DOHH2 (cell line): ENCODE data around the gene RPS13.
"Not testable (repeated sequence)": the region's sequence is repeated elsewhere in the genome, so short reads cannot be mapped to it uniquely, and the experiment has no call there.

Experiments
- H3F3A ChIP-seq: fragments of 200-600 bp; sonication (generic), shearing (Covaris generic); 2 replicates; pipeline ENCODE4 v1.6.0; 2016; ENCODE audit warnings: antibody characterized with exemption, mild to moderate bottlenecking; ENCODE audit not compliant: control insufficient read depth, insufficient read depth
- H3K27ac ChIP-seq: fragments of 200-600 bp; sonication (generic); 2 replicates; pipeline ENCODE4 v1.5.1; 2014; ENCODE audit warnings: low read depth, mild to moderate bottlenecking, low read length, moderate library complexity
- H3K27me3 ChIP-seq: fragments of 200-600 bp; sonication (generic); 2 replicates; pipeline ENCODE4 v1.6.1; 2014; ENCODE audit warnings: mild to moderate bottlenecking, low read length, mixed read lengths; ENCODE audit not compliant: control insufficient read depth
- H3K36me3 ChIP-seq: fragments of 200-600 bp; sonication (generic); 2 replicates; pipeline ENCODE4 v1.6.1; 2014; ENCODE audit warnings: mild to moderate bottlenecking, low read length, moderate library complexity, mixed read lengths; ENCODE audit not compliant: control insufficient read depth
- H3K4me1 ChIP-seq: fragments of 200-600 bp; sonication (generic); 2 replicates; pipeline ENCODE4 v1.6.1; 2014; ENCODE audit warnings: mild to moderate bottlenecking, low read length, mixed read lengths; ENCODE audit not compliant: control insufficient read depth
- H3K4me2 ChIP-seq: fragments of 200-600 bp; sonication (generic); 2 replicates; pipeline ENCODE4 v1.6.0; 2014; ENCODE audit warnings: mild to moderate bottlenecking, low read length, moderate library complexity
- H3K4me3 ChIP-seq: fragments of 200-600 bp; sonication (generic); 2 replicates; pipeline ENCODE4 v1.5.1; 2014; ENCODE audit warnings: mild to moderate bottlenecking, low read length, mixed read lengths
- H3K79me2 ChIP-seq: fragments of 200-600 bp; sonication (generic); 2 replicates; pipeline ENCODE4 v1.6.1; 2014; ENCODE audit warnings: mild to moderate bottlenecking, low read length, mixed read lengths; ENCODE audit not compliant: control insufficient read depth
- H3K9me2 ChIP-seq: fragments of 200-600 bp; sonication (generic); replicated peaks from 2 replicates; pipeline ENCODE4 v1.6.1; 2014; ENCODE audit warnings: mild to moderate bottlenecking, low read length, mixed read lengths; ENCODE audit not compliant: control insufficient read depth
- H3K9me3 ChIP-seq: fragments of 200-600 bp; sonication (generic); 2 replicates; pipeline ENCODE4 v1.6.1; 2014; ENCODE audit warnings: antibody characterized with exemption, low read length, mixed read lengths; ENCODE audit not compliant: control insufficient read depth, insufficient read depth
- H4K20me1 ChIP-seq: fragments of 200-600 bp; sonication (generic); 2 replicates; pipeline ENCODE4 v1.6.0; 2014; ENCODE audit warnings: low read depth, mild to moderate bottlenecking, antibody characterized with exemption, low read length, moderate library complexity; ENCODE audit not compliant: control insufficient read depth, insufficient read depth
- EZH2phosphoT487 ChIP-seq: fragments of 200-600 bp; sonication (generic); IDR thresholded peaks from 2 replicates; pipeline ENCODE4 v1.6.1; 2017; ENCODE audit warnings: borderline replicate concordance, mild to moderate bottlenecking, antibody characterized with exemption, low read length, moderate library complexity, mixed read lengths
- TF ChIP-seq, protein P1 (sequence below): fragments of 200-600 bp; sonication (generic); IDR thresholded peaks from one replicate; pipeline ENCODE4 v1.5.1; 2014; ENCODE audit warnings: antibody characterized with exemption, mild to moderate bottlenecking, low read depth, low read length; ENCODE audit not compliant: poor library complexity, severe bottlenecking

RPS13 gene

DNA sequence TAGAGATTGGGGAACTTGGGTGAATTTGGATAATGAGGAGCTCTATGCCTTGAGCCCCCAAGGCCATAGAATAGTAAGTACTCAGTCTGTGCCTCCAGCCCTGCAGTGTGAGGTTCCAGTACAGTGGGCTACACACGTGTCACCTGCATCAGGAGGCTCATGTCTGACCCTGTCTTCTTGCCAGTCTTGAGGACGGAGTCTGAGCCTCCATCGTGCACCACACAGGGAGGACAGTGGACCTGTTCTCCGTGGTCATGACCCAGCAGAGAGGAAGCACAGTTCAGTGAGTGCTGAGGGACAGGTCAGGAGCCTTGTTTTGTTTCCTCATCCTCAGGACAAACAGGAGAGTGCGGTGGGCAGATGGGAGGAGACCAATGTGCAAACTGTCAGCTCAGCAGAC is 30.8 kb downstream of the RPS13 start:
- Histone ChIP-seq H3K36me3 (no peaks in the 10 kb centered on the region), H3K27ac (no peak overlapping the region), H3F3A (no peaks in the 10 kb centered on the region), H3K9me2 (no peaks in the 10 kb centered on the region), H3K27me3 (no peaks in the 10 kb centered on the region), H4K20me1 (no peaks in the 10 kb centered on the region), H3K9me3 (no peaks in the 10 kb centered on the region), H3K4me3 (no peak overlapping the region), H3K79me2 (no peaks in the 10 kb centered on the region), H3K4me1 (no peaks in the 10 kb centered on the region), H3K4me2 (no peak overlapping the region)
- TF ChIP-seq EZH2phosphoT487, result no peak
- TF ChIP-seq, protein P1, sequence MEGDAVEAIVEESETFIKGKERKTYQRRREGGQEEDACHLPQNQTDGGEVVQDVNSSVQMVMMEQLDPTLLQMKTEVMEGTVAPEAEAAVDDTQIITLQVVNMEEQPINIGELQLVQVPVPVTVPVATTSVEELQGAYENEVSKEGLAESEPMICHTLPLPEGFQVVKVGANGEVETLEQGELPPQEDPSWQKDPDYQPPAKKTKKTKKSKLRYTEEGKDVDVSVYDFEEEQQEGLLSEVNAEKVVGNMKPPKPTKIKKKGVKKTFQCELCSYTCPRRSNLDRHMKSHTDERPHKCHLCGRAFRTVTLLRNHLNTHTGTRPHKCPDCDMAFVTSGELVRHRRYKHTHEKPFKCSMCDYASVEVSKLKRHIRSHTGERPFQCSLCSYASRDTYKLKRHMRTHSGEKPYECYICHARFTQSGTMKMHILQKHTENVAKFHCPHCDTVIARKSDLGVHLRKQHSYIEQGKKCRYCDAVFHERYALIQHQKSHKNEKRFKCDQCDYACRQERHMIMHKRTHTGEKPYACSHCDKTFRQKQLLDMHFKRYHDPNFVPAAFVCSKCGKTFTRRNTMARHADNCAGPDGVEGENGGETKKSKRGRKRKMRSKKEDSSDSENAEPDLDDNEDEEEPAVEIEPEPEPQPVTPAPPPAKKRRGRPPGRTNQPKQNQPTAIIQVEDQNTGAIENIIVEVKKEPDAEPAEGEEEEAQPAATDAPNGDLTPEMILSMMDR, result no peak

DNA sequence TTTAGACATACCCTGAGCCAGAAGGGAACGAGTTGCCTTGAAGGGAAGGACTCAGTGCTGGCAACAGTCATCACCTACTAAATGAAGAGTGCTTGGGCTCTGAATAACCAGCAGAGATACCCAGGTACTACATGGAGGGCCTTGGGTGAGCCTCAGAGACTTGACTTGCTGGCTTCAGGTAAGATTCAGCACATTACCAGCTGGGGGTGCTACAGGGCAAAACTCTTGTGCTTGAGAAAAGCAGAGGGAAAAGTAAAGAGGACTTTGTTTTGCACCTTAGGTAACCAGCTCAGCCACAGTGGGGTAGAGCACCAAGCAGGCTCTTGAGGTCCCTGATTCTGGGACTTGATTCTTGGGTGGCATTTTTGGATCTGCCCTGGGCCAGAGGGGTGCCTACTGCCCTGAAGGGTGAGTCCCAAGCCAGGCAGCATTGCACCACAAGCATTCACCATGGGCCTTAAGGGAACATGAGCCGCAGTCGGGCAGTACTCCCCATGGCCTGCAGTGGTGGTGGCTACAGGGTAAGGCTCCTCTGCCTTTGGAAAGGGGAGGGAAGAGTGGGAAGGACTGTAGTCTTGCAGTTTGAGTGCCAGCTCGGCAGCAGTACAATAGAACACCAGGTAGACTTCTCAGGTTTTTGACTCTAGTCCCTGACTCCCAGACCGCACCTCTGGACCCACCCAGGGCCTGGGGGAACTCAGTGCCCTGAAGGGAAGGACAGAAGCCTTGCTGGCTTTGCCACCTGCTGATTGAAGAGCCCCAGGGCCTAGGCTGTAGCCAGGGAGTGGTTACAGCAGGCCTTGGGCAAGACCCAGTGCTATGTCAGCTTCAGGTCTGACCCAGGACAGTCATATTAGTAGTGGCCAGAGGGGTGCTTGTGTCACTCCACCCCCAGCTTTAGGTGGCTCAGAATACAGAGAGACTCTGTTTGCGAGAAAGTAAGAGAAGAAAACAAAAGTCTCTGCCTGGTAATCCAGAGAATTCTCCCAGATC is 40.5 kb downstream of the RPS13 start:
- Histone ChIP-seq H3K9me2 (no peaks in the 10 kb centered on the region), H3F3A (no peaks in the 10 kb centered on the region), H4K20me1 (no peaks in the 10 kb centered on the region), H3K4me1 (no peaks in the 10 kb centered on the region), H3K79me2 (no peaks in the 10 kb centered on the region), H3K9me3 (no peaks in the 10 kb centered on the region), H3K27me3 (no peaks in the 10 kb centered on the region), H3K4me3 (no peak overlapping the region), H3K36me3 (no peaks in the 10 kb centered on the region), H3K27ac (no peak overlapping the region), H3K4me2 (no peak overlapping the region)
- no peak for TF ChIP-seq EZH2phosphoT487
- TF ChIP-seq, protein P1, result peak; percentile 43

DNA sequence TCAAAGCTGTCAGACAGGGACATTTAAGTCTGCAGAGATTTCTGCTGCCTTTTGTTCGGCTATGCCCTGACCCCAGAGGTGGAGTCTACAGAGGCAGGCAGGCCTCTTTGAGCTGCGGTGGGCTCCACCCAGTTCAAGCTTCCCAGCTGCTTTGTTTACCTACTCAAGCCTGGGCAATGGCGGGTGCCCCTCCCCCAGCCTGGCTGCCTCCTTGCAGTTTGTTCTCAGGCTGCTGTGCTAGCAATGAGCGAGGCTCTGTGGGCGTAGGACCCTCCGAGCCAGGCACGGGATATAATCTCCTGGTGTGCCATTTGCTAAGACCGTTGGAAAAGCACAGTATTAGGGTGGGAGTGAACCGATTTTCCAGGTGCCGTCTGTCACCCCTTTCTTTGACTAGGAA is 43.4 kb downstream of the RPS13 start:
- H3K27ac ChIP-seq, H3K4me1 ChIP-seq, H3F3A ChIP-seq, H3K9me2 ChIP-seq, H3K36me3 ChIP-seq, H3K9me3 ChIP-seq, H3K27me3 ChIP-seq, H3K4me3 ChIP-seq, H3K79me2 ChIP-seq, H3K4me2 ChIP-seq, H4K20me1 ChIP-seq: not testable (repeated sequence)

DNA sequence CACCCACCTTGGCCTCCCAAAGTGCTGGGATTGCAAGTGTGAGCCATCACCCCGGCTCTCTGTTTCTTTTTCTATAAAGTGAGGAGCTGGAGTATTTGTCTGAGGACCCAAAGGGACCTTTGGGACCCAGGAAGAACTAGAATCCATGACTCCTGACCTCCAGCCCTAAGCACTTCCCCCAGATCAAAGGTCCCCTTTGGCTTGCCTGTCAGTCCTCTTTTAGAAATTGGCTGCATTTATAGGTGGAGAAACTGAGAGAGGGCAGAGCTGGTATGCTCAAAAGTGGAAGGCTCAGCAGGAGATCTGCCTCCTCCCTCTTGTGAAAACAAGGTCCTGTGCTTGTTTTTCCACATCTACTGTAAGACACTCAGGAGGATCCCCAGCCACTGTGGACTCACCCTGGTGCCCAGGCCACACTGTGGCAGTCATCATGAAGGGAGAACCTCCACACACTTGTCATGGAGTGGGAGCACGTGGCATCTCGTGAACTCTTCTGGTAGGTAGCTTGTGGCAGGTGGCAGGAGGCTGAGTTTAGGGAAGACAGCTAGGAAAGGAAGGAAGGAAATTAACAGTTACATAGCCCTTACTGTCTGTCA is 50.9 kb downstream of the RPS13 start:
- no peaks in the 10 kb centered on the region for H4K20me1 ChIP-seq
- H3K27me3 ChIP-seq, result peaks cover 3% of the 10 kb centered on the region
- H3F3A ChIP-seq, result no peaks in the 10 kb centered on the region
- H3K4me2 ChIP-seq, result no peak overlapping the region
- H3K4me1 ChIP-seq, result no peaks in the 10 kb centered on the region
- TF ChIP-seq, protein P1, result no peak
- no peak for TF ChIP-seq EZH2phosphoT487
- H3K4me3 ChIP-seq, result no peak overlapping the region
- no peak overlapping the region for H3K27ac ChIP-seq
- H3K9me3 ChIP-seq, result no peaks in the 10 kb centered on the region
- H3K79me2 ChIP-seq, result no peaks in the 10 kb centered on the region
- no peaks in the 10 kb centered on the region for H3K9me2 ChIP-seq
- no peaks in the 10 kb centered on the region for H3K36me3 ChIP-seq
